IPS DF 4.7 (cell line): ENCODE measurements around the gene RARA.
"Not testable (repeated sequence)": the region's sequence is repeated elsewhere in the genome, so short reads cannot be mapped to it uniquely, and the experiment has no call there.

ENCODE experiments used
- DNase-seq: peaks from one replicate; pipeline ENCODE4 v3.0.0-alpha.2; 2013; ENCODE audit warnings: low spot score; ENCODE audit errors: extremely low read depth

Gene RARA

DNA sequence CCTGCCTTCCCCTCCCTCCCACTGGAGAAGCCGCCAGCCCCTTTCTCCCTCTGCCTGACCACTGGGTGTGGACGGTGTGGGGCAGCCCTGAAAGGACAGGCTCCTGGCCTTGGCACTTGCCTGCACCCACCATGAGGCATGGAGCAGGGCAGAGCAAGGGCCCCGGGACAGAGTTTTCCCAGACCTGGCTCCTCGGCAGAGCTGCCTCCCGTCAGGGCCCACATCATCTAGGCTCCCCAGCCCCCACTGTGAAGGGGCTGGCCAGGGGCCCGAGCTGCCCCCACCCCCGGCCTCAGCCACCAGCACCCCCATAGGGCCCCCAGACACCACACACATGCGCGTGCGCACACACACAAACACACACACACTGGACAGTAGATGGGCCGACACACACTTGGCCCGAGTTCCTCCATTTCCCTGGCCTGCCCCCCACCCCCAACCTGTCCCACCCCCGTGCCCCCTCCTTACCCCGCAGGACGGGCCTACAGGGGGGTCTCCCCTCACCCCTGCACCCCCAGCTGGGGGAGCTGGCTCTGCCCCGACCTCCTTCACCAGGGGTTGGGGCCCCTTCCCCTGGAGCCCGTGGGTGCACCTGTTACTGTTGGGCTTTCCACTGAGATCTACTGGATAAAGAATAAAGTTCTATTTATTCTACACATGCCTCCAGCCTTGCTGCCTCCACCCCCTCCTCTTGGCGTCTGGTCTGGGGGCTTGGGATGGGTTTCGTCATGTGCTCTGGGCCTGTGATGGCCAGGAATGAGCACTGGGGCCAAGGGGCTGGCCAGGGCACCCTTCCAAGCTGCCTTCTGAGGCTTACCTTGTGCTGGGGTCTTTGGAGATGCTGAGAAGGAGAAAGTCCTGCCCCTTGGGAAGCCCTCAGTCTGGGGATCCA lies 48.3 kb downstream of the RARA start:
- DNase-seq, result no peak

DNA sequence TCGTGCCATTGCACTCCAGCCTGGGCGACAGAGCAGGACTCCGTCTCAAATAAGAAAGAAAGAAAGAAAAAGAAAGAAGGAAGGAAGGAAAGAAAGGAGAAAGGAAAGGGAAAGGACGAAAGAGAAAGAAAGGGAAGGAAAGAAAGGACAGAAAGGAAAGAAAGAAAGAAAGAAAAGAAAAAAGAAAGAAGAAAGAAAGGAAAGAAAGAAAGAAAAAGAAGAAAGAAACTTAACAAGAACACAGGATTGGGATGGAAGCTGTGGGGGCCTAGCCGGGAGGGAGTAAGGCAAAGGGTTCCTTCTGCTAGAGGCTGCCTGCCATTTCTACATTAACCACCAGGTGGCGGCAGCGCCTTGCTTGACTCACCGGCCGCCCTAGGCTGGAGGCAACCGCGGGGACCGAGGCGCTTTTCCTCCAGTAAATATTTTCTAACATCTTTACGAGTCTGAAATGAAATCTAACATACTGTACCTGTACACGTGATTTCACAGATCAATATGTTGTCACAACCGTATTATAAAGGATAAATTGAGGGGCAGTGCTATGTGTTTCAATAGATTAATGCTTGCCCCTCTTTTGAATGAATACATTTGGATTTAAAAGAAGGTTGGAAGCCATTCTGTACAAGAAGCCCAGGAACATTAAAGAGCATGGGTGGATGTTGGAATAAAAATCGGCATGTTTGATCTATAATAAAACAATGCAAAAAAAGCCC lies 49.5 kb downstream of the RARA start:
- DNase-seq, result no peak

DNA sequence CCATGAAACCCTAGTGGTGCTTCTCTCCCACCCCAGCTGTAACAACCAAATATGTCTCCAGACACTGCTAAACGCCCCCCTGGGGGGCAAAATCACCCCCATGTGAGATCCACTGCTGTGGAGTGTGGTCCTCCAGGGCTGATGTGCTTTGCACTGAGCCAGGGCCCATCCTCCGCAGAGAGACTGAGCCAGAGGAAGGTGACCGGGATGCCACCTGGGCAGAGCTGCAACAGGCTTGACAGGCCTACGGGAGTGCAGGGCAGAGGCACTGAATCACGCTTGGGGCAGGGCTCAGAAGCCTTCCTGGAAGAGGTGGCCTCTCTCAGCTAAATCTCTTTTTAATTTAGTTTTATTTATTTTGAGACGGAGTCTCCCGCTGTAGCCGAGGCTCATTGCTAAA lies 51.1 kb downstream of the RARA start:
- no peak for DNase-seq

DNA sequence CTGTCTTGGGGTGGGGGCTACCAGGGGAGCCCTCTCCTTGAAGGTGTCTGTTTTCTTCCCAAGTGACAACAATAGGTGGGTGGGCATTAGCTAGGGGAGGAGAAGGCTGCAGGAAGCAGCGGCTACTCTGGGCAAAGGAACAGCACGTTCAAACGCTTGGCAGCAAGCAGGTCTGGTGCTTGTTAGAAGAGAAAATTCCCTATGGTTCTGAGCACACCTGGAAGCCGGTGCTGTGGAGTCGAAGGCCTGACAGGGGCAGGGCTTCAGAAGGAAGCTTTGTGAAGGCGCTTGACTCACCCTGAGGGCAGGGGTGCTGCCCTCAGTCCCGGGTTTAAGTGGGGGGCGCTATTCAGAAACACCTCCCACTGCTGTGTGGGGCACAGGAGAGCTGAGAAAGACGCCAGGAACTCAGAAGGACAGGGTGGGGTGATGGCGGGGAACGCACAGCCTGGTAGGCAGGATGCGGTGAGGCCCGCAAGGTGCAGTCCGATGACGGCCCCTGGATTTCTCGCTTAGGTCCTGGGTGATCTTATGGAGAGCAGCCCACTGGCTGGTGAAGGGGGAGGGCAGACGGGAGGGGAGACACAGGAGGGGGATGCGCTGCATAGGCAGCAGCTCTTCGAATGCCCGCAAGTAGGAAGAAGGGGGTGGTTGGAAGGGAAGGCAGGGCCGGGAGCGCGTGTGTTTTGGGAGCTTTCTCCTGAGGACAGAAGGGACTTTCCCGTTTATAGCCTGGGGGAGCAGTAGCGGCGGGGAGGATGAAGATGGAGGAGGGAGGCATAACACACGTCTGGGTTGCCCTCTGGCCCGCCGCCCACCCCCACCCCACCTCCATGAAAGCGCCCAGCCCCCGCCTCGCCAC lies 52.3 kb downstream of the RARA start:
- no peak for DNase-seq

DNA sequence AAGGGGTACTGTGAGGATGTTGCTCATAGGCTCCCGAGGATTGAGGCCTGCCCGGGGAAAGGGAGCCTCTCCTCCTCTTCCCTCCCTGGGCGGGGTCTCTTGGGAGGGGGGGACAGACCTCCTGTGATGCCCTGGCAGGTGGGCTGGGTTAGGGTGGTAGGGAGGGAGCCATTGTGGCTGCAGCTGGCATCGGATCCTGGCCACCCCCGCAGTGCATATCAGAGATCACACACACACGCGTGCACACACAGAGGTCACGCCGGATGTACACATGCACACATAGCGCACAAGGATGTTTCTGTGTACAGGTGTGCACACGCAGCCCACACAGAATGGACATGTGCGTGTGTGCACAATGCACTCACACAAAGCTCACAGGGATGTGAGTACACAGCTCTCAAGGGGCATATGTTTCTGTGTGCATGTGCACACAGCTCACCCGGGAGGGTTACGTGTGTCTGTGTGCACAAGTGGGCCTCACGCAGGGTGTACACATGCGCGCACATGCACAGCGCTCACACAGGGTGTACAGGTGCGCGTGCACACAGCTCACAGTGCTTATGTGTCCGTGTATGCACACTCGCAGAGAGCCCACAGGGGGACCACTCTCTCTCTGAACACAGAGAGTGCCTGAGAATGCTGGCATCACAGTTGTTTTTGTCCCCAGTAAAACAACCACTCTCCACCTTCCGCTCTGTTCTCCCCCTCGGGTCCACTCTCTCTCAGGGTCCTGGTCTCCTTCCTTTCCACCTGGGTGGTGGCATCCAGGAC lies 53.1 kb downstream of the RARA start:
- DNase-seq, result no peak

DNA sequence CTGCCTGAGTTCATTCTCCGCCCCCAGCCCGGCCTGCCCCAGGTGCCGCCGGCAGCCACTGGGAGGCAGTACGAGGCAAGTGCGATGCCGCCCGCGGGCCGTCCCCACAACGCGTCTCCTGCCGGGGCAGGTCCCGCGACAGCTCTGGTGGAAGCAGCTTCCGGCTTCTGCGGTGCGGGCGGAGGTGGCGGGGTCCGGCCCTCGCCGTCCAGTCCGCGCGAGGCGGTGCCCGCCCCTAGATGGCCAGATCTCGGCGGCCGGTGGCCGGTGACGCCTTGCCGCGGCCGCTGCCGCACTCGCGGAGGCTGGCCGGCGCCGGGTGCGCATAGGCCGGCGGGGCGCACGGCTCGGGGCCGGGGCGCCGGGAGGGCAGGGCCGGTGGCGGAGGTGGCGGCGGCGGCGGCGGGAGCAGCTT lies 53.7 kb downstream of the RARA start:
- no peak for DNase-seq

DNA sequence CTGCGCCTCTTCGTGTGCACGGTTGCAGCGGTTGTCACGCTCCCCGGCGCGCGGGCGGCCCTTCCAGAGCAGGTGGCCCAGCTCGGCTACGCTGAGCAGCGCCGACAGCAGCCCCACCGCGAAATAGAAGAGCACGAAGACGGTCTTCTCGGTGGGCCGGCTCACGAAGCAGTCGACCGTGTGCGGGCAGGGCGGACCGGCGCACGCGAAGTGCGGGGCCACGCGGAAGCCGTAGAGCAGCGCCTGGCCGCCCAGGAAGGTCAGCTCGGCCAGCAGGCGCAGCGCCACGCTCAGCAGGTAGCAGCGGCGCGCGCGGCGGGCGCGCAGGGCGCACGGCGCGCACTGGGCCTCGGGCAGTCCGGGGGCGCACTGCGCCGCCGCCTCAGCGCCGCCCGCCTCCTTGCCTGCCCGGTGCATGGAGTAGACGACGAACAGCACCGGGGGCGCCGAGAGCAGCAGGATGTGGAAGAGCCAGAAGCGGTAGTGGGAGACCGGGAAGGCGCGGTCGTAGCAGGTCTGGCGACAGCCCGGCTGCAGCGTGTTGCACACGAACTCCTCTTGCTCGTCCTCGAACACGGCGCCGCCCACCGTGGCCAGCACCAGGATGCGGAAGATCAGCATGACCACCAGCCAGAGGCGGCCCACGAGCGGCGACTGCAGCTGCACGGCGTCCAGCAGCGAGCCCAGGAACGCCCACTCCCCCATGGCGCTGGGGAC lies 54.3 kb downstream of the RARA start:
- DNase-seq, result no peak

DNA sequence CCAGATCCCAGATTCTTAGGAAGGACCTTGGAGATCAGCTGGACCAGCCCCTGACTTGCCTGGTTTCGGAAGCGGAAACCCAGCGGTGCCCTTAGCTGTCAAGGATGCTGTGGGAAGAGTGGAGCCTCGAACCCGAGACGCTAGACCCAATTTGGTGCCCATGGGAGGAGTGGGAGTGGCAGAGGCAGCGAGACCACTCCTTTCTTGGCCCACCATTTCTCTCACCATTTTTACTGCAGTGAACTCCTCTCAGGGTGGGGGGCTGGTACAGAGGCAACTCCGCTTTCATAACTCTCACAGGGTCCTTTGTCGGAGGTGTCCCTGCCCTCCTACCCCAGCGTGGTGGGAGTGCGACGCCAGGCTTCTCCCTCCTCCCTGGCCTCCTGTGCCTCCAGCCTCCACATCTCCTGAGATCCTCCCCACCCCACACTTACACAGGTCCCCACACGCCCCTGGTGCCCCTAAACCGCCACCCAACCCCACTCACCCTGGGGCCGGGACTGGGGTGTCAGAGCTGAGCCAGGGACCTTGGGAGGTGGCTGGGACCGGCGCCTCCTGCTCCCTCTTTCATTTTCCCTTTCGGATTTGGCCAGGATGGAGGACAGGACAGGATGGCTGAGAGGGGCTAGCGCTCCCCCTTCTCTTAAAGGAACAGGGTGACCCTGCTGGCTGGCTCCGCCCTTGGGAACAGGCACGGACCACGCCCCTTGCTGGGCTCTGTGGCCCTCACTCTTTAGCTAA lies 55.3 kb downstream of the RARA start, which contains the start of gene GJD3:
Gene GJD3 (minus strand): TSS at position 617 of the 741 bp plus-strand sequence. CDS start 922 bp downstream, outside the sequence.
- DNase-seq, result no peak

DNA sequence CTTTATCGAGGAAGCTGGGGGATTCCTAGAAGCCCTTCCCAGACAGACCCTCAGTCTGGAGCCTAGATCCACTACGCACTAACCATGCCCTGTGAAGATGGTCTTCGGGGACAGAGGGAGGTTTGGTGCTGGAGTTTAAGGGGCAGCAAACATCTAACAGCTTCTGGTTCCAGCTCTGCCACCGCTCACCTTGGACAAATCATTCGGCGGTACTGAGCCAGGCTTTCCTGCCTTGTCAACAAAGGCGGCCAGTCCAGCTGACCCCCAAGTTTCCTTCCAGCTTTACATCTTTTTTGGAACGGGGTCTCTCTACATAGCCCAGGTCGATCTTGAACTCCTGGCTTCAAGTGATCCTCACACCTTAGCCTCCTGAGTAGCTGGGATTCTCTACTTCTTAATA lies 55.9 kb downstream of the RARA start:
- DNase-seq, result no peak

DNA sequence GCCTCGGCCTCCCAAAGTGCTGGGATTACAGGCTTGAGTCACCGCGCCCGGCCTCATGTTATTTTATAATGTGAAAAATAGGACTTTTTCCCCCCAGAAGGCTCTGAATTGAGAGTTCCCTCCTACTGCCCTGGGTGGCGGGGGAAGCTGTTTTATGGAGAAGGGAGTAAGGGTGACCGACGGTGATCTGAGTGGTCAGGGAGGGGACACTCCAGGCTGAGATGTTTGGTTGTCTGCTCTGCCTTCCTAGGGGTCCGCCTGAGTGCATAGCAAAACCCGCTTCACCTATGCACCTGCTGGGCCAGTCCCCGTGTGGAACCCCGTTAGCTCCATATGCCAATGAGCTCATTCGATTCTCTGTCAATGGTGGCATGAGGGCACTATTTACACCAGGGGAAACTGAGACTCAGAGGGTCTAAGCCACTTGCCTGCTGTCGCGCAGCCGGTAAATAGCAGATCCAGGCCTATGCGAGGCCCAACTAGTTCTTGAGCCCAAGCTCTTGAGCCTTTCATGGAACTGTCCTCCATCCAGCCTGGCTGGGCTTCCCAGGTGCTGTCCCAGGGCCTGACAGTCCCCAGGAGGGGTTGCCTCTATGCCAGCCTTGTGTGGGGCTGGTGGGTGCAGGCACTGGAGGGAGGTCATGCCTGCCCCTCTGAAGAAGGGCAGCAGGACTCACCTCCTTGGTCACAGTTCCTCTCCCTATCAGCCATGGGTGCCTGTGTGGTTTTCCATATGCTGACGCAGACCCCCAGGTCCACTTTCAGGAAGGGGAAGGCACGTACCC lies 57.3 kb downstream of the RARA start:
- DNase-seq, result no peak

DNA sequence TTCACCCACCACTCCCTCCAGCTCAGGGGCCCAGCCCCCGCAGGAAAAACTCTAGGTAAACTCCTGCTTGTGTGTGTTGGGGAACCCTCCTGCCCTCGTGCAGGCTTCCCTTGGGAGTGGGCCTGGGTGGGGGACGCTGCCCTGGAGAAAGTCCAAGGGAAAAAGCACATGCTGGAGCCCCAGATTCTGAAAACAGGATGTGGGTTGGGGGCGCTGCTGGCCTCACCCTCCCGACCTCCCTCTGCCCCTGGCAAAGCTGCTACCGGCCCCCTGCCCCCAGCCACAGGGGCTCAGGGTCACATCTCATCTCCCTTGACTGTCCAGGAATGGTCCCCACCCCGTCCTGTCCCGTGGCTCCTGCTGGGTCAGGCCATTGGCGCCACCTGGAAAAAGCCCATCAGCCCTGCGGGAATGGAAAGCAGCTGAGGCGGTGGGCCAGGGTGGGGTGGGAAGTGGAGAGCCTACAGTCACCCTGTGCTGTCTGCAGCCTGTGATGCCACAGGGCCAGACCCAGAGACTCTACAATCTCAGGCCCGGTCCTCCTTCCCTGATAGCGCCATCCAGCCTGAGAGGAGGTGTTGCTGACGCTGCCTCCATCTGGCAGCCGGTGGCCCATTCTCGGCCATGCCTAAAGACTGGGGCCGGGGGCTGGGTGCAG lies 58.0 kb downstream of the RARA start:
- DNase-seq, result no peak

DNA sequence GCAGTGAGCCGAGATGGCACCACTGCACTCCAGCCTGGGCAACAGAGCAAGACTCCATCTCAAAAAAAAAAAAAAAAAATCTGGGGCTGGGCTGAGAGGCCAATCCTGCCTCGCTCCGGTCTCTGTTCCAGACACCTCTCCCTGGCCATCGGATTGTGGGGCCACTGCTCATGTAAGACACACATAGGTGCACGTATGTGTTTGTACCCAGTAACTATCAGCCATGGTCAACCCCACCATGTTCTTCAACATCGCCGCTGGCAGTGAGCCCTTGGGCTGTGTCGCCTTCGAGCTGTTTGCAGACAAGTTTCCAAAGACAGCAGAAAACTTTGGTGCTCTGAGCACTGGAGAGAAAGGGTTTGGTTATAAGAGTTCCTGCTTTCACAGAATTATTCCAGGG lies 58.7 kb downstream of the RARA start:
- DNase-seq, result not testable (repeated sequence)

DNA sequence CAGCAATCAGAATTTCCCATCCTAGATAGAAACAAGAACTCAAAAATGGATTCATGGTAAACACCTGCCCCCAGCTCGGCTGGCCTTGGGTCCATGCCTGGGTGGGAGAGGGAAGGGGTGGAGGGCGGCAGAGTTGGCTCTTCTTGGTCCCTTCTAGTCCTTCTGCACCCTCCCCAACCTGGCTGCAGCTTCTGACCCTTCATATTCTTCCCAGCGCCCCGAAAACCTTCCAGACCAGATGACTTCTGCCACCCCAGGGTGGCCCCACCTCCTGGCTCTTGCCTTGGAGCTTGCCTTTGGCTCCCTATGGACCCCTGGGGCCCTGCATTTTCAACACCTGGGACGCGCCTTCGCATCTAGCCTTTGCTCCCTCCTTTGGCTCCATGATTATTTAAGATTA lies 60.9 kb downstream of the RARA start:
- no peak for DNase-seq

DNA sequence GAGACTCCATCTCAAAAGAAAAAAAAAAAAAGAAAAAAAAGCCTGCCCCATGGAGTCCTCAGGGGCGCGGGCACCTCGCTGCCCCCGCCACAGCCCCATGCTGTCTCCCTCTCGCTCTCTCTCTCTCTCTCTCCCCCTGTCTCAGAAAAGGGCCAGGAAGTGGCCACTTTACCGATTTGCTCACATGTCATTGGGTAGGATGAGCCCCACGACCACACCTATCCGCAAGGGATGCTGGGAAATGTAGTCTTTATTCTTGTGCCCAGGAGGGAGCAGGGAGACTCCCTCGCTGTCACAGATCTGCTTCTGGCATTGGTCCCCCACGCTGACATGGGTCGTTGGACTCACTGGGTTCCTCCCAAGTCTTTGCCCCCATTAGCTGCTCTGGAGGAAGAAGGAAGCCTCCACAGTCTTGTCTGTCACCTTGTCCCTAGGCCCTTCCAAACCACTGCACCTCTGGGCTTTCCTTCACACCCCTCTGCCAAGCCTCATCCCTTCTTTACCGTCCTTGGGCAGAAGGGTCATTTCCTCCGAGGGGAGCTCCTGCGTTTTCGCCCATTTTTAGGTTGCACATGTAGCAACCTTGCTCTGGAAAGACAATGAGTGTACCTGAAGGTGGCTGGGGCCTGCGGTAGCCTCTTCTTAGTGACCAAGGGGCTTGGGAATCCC lies 62.4 kb downstream of the RARA start:
- no peak for DNase-seq

DNA sequence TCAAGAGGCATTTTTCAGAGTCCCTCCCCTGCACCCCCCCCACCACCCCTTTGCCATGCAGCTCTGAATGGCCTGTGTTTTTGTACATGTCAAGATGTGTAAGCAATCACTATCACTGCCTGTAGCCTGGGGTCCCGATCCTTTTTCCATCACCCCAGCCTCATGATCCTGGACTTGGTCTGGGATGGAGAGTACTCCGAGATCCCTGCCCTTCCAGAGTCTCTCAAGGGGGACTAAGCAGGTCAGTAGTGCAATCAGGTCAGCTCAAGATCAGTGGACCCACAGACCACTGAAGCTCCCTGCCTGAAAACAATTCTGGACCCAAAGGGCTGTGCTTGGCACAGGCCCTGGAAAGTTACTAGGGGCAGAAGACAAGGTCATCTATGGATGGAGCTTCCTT lies 63.1 kb downstream of the RARA start:
- DNase-seq, result no peak

DNA sequence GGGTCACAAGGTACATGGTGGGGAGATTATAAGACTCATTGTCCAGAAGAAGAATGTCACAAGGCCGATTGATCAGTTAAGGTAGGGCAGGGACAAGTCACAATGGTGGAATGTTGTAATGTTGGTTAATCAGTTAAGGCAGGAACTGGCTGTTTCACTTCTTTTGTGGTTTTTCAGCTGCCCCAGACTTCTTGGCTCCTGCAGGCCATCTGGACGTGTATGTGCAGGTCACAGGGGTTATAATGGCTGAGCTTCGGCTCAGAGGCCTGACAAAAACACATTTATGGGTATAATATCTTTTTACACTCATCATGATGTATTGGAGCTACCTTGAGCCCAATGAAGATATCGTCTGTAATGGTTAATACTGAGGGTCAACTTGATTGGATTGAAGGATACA lies 63.7 kb downstream of the RARA start:
- DNase-seq, result not testable (repeated sequence)

DNA sequence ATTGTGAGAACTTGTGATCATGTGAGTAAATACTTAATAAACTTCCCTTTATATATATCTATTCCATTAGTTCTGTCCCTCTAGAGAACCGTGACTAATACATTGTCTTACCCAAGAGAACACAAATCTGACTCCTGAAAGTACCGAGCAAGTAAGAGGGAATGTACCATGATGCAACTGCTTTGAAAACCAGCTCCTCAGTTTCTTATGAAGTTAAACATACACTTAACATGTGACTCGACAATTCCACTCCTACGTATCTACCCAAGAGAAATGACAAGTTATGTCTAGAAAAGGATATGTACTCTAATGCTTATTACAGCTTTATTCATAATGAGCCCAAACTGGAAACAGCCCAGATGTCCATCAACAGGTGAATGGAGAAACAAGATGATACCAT lies 64.3 kb downstream of the RARA start:
- no peak for DNase-seq

DNA sequence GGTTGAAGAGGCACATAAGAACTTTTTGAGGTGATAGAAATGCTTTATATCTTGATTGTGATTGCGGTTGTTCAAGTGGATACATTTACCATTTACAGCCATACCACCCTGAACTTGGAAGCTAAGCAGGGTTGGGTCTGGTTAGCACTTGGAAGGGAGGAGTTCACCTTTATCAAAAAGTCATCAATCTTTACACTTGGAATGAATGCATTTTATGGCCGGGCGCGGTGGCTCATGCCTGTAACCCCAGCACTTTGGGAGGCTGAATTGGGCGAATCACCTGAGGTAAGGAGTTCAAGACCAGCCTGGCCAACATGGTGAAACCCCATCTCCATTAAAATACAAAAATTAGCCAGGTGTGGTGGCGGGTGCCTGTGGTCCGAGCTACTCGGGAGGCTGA lies 65.0 kb downstream of the RARA start:
- no peak for DNase-seq
